ENCODE data around the gene GNA12.
"Not testable (repeated sequence)": the region's sequence is repeated elsewhere in the genome, so short reads cannot be mapped to it uniquely, and the experiment has no call there.

GNA12 gene

DNA sequence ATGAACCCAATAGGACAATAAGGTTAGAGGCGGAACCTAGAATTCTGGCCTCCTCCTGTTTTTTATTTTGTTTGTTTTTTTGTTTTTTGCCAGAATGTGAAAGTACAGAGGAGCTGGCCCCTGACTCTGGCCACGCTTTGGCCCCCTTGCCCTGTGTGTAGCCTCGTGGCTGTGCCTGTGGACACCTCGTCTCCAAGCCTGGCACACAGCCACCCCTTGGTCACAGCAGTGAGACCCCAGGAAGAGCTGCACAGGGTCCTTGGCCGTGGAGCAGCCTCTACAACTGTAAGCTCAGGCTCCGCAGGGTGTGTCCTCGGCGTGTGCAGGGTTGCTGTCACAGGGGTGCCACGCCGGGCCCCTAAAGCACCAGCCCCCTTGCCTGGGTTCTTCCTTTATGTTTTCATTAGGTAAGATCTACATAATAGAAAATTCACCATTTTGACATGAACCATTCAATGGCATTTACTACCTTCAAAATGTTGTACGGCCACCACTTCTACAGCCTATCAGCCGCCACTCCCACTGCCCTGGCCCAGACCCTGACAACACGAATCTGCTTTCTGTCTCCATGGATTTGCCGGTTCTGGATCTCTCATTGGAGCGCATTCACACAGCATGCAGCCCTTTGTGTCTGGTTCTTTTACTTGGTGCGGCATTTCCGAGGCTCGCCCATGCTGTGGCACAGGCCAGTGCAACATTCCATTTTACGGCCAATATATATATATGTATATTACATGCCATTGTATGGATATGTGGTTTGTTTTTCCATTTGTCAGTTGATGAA is 105.2 kb downstream of the GNA12 start:
- no peak for DNase-seq (ENCODE audit: low spot score)
- TF ChIP-seq, protein P1, sequence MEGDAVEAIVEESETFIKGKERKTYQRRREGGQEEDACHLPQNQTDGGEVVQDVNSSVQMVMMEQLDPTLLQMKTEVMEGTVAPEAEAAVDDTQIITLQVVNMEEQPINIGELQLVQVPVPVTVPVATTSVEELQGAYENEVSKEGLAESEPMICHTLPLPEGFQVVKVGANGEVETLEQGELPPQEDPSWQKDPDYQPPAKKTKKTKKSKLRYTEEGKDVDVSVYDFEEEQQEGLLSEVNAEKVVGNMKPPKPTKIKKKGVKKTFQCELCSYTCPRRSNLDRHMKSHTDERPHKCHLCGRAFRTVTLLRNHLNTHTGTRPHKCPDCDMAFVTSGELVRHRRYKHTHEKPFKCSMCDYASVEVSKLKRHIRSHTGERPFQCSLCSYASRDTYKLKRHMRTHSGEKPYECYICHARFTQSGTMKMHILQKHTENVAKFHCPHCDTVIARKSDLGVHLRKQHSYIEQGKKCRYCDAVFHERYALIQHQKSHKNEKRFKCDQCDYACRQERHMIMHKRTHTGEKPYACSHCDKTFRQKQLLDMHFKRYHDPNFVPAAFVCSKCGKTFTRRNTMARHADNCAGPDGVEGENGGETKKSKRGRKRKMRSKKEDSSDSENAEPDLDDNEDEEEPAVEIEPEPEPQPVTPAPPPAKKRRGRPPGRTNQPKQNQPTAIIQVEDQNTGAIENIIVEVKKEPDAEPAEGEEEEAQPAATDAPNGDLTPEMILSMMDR (IDR thresholded peaks at IDR 0.05; ENCODE audit: extremely low read depth, missing control alignments), result no peak

DNA sequence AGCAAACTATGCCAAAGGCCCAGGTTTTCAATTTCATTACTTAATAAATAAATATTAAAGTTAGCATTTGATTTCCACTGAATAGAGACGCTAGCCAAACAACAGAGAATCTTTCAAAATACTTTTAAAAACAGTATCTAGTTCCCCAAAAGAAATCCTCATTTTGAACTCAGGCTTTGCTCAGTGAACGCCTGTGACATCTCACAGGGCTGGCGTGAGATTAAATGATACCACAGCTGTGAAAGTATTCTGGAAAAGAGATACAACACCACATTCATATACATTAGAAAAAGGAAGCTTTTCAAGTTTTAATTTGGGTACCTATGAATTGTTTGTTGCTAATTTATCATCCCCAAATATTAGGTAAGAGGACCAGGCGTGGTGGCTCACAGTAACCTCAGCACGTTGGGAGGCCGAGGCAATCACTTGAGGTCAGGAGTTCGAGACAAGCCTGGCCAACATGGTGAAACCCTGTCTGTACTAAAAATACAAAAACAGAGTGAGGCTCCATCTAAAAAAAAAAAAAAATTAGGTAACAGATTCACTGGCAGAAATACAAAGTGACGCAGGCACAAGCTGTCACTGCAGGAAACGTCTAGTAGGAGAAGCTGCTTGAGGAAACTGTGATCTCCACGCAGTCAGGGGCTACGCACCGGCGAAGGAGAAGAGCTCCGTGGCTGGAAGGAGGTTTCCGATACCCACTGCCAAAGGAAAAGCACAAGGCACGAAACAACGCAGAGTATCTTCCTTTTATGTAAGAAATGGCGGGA is 106.2 kb downstream of the GNA12 start:
- DNase-seq (ENCODE audit: low spot score), result no peak
- TF ChIP-seq, protein P1 (IDR thresholded peaks at IDR 0.05; ENCODE audit: extremely low read depth, missing control alignments), result no peak

DNA sequence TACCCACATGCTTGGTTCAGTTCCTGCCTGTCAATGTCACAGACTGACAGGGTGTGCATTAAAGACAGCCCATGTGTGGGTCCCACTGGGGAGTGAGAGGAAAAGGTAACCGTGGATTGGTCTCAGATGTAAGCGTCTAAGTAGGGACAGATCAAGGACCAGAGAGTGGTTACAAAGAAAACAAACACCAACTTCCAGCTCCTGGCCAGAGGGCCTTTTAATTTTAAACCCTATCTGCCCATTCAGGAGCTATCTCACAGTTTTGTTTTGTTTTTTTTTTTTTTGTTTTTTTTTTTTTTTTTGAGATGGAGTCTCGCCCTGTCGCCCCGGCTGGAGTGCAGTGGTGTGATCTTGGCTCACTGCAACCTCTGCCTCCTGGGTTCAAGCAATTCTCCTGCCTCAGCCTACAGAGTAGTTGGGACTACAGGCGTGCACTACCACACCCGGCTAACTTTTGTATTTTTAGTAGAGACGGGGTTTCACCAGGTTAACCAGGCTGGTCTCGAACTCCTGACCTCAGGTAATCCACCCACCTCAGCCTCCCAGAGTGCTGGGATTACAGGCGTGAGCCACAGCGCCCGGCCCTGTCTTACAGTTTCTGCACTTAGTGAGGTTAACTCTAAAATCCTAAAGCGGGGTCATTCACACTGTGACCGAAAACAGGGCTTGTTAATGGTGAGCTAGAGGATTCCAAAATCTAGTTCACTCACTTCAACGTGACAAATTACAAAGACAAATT is 106.9 kb downstream of the GNA12 start:
- DNase-seq (ENCODE audit: low spot score), result not testable (repeated sequence)

DNA sequence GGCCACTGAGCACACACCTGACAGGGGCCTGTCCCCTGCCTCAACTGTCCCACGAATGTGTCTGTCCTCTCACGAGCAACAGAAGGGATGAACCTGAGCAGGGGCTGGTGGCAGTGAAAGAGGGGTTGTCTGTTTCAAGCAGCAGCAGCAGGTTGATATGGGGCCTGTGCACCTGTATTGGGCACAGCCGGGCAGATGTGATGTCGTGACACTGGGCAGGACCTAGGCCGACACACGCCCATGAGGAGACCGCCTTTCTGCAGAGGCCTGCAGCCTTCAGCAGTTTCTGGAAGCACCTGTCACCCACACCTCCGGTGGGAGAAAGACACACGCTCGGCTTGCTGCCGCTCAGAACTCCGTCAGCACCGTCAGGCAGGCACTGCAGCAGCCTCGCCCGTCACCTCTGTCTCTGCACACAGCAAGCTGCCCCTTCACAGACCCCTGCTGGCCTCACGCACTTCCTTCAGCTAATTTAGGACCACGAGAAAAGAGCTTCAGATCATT is 107.6 kb downstream of the GNA12 start:
- TF ChIP-seq, protein P1 (IDR thresholded peaks at IDR 0.05; ENCODE audit: extremely low read depth, missing control alignments), result no peak
- DNase-seq (ENCODE audit: low spot score), result no peak

DNA sequence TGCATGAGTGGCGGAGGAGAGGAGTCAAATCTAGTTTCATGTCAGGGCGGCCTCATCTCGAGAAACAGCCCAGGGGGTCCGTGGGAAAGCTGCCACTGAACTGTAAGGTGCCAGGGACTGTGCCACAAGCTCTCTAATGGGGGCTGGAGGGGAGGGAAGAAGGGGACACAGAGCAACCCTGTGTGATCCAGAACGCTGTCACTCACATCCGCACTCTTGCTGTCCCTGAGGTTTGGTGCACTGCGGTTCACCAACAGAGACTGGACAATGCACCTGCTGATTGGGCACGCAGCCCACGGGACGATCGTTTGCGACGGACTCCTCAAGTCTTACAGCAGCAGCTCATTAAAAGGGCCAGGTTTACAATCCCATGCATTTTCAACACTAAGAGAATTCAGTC is 108.4 kb downstream of the GNA12 start:
- TF ChIP-seq, protein P1 (IDR thresholded peaks at IDR 0.05; ENCODE audit: extremely low read depth, missing control alignments), result no peak
- DNase-seq (ENCODE audit: low spot score), result no peak

DNA sequence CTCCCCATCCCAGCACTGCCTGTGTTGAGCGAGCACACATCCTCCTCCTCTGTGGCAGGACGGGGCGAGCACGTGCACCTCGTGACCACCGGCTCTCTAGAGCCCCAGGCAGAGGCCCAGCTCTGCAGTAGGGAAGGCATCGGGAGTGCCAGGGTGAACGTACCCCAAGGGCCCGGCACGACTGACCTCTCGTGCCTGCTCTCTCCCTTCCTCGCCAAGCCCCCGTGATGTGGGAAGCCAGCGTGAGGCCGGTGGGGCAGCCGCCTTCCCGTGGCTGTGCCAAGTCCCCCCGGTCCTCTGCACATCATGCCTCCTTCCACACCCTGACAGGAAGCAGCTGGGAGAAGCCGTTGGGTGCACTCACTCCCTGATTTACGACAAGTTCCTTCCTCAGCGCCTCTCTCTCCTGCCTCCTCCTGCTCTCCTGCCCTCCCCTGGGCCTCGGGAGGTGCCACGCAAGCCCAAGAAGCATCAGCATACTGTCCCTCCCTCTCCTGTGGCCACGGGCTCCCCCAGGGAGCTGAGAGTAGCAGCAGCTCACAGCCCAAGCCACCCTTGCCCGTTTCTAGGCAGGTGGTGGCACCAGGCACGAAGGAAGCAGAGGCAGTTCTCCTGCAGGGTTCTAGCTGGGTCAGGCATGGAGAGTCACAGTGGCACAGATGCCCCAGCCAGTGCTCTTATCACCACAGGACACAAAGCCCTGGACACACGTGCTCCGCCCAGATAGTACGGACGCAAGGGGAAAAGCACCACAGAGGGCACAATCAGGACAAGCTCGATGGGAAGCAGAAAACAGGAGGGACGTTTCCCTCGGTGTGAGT is 109.1 kb downstream of the GNA12 start:
- TF ChIP-seq, protein P1 (IDR thresholded peaks at IDR 0.05; ENCODE audit: extremely low read depth, missing control alignments), result no peak
- no peak for DNase-seq (ENCODE audit: low spot score)

DNA sequence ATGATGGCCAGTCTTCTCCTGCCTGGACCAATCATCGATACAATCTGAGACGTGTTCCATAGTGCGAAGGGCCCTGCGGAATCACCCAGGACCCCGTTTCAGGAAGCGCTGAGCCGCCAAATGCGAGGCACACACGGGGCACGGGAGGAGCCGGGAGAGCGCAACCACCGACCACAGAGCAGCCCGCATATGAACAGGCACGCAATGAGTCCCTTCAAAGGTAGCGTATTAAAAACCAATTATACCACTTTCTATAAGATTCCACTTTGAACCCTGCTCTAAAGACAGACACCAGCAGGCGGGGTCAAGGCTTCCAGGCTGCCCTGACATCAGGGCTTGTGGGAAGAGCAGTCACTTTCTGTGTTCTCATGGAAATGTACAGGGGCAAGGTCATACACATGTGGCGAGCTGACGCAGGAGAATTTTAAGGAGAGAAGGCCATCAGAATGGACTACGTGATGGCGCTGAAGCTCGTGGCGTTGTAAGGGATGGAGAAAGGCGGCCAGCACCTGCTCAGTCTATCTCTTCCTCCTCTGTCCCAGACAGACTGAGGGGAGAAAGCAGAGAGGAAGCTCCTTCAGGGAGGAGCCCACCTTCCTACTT is 109.9 kb downstream of the GNA12 start:
- DNase-seq (ENCODE audit: low spot score), result no peak
- TF ChIP-seq, protein P1 (IDR thresholded peaks at IDR 0.05; ENCODE audit: extremely low read depth, missing control alignments), result no peak
